Activated gamma-delta T cell treated with anti-CD3 and anti-CD28 coated beads, Interleukin-2, amount 50 U/mL, for 16 hours (primary cell): ENCODE measurements around the gene CIROP.

ENCODE experiments used
- DNase-seq: peaks from one replicate; pipeline ENCODE4 v3.0.0-alpha.2; 2020; ENCODE audit warnings: low read depth

The CIROP gene

DNA sequence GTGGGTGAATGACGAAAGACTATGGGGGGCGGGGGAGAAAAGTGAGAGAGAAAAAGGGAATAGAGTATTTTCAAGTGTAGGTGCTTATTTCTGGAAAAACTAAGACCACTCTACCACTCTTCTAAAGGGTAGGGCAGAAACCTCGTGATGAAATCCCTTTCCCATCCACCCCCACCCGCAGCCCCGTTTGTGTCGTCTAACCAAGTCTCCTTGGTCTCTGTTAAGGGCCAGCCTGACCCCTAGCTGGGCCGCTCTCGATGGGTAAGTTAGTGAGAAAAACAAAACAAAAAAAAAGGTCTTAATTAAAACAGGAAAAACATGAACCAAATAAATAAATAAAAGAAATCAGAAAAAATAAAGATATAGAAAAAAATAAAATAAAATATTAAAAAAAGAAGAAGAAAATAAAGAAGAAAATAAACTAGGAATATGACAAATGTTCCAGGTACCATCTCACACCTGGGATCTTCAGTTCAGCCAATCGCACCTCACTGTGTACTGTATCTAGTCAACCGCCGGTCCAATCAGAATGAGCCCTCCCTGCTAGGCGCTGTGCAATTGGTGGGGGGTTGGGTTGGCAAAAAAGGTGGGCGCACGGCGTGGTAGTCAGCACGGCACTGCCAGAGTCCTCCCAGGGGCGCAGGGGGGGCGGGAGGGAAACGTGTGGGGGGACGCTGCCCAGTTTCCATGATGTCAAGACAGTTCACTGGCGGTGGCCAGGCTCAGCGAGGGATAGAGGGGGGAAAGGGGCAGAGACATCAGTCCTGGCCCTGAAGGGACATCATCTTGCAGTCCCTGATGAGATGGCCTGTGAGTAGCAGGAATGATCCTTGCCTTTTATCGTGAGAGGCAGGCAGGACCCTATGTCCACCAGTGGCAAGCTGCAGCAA, 37.7 kb downstream of the CIROP start:
- DNase-seq, result no peak

GRCh38 chr14:23066368-23066767, 38.4 kb downstream of the CIROP start:
- no peak for DNase-seq

DNA sequence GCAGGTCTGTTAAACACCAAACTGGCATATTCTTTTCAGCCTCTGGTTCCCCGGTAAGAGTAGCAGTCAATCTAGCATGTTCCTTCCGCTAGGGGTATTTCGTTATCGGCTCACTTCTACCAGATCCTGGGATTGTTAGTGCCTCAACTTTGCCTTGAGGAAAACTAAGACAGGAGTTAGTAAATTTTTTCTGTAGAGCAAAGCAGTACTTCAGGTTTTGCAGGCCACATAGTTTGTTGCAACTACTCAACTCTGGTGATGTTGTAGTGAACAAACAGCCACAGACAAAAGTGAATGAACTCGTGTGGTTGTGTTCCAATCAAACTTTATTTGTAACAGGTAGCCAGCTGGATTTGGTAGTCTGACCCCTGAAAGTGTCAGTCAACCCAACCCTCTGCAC, 41.2 kb downstream of the CIROP start:
- no peak for DNase-seq

- DNase-seq, result no peak
These were observed 42.8 kb downstream of the CIROP start for GRCh38 chr14:23062002-23062401.

- no peak for DNase-seq
These were observed 44.1 kb downstream of the CIROP start for GRCh38 chr14:23060536-23061260.

DNA sequence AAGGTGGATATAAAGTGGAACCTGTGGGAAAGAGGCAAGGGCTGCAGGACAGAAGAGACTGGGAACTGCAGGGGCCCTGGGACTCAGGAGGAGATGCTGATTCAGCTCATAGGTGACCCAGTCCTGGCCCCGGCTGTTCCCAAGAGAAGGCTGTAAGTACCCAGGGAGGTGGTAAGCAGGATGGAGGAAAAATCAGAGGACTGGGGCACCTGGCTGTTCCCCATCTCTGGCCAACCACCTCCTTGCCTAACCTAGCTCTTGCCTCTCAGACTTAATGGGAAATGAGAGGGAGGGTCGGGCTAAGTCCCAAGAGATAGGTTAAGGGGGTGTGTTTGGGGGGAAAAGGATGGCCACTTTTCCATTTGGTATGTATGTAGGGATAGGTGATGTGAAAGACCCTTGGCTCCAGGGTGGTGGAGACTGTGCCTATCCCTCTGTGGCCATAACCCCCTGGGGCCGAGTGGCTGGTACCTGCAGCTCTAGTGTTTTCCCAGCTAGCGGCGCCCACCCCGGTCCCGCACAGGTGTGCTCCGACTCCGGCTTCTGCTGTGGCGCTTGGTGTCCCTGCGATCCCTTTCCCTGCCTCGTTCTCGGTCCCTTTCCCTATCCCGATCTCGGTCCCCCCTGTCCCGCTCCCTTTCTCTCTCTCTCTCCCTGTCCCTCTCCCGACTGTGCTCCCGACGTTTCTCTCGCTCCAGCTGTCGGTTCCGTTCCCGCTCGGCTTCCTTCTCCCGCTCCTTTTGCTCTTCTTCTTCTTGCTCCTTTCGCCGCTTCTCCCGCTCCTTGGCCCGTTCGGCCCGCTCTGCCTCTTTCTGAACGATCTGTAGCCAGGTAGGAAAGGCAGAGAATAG, 45.9 kb downstream of the CIROP start:
- DNase-seq, result no peak

DNA sequence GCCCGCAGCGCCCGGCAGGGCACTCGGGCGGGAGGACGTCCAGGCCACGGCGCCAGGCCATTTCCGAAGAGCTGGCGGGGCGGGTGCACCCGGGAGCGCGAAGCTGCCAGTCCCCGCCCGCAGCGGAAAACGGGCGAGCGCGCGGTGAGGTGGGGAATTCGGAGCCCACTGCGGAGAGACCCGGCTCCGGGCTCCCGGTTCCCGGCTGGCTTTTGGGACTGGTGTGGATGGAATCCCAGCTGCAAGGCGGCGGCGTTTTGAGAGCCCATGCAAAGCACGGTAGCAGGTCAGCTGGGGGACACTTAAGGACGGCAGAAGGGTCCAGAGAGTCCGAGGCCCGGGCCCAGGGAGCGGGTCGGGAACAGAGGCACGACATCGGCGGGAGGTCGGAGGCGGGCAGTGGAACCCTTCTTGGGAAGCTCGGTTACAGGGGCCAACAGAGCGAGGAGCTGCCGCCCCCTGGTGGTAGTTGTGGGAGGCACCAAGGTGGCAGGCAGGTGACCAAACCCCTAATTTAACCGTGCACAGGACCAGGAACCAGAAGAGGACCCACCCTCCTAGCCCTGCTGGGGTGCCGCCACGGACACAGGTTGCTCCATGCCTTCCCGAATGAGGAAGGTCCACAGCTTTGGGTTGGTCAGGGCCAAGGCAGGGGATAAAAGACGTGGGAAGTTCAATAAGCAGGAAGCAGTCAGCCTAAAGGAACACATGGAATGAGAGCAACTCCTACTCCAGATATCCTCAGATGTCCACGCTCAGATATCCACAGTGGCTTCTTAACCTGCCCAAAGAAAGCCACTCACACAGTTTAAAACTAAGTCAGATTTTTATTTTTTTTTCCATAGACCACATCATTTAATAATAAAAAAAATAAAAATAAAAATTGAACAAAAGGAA, 46.8 kb downstream of the CIROP start:
- DNase-seq, result peak; percentile 82

GRCh38 chr14:23056956-23057756, 47.6 kb downstream of the CIROP start, which contains the start of gene CDH24:
CDH24 (minus strand) TSS chr14:23057520; CDS start chr14:23055733, 1,787 bp downstream.
- peak; percentile 45 for DNase-seq

GRCh38 chr14:23056145-23056955, 48.4 kb downstream of the CIROP start:
- peak; percentile 52 for DNase-seq

DNA sequence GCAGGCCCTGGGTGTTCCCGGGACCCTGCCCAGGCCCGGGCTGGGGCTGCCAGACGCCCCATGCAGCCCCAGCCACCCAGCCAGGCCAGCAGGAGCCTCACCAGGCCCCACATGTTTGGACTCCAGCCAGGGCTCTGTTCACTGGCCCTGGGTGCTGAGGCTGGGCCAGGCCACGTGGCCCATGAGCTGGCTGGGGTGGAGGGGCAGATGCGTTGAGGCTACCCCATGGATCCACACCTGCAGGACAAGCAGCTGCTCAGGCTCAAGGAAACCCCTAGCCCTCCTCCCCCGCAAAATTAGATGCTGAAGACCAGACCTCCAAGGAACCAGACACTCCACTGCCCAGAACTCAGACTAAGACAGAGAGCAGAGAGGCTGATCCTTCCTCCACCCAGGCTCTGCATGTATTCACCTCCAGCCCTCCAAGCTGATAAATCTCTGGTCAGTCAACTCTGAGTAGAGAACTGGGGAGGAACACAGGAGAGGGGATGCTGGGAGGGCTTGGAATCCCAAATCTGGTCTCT, 49.1 kb downstream of the CIROP start:
- DNase-seq, result no peak

DNA sequence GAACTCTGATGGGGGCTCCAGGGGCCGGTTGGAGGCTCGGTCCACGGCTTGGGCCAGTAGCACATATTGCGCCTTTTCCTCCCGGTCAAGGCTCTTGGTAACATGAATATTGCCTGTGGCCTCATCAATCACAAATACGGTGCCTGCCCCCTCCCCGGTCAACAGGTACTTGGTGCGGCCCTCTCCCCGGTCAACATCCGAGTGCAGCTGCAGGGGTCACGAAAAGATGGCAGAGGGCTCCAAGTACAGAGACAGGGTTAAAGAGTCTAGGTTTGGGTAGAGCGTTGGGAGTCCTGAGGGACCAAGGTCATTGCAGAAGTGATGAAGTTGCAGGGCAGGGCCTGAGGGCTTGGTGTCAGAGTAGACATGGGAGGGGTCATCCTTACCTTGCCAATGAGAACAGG, 49.6 kb downstream of the CIROP start:
- no peak for DNase-seq

GRCh38 chr14:23054000-23054811, 50.6 kb downstream of the CIROP start:
- DNase-seq, result no peak

DNA sequence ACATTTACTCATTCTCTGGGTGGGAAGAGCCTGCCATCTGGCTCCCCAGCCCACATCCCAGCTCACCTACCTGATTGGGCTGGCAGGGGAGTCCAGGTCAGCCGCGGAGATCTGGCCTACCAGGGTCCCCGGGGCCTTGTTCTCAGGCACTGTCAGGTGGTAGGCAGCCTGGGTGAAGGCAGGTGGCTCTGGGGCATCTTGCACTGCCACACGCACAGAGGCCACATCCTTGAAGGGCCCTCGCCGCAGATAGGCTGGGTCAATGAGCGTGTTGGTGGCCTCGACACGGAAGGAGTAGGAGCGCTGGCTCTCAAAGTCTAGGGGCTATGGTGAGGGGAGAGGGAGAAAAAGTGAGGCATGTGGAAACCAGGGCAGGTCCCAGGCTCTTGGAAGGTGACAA, 51.4 kb downstream of the CIROP start:
- DNase-seq, result no peak

DNA sequence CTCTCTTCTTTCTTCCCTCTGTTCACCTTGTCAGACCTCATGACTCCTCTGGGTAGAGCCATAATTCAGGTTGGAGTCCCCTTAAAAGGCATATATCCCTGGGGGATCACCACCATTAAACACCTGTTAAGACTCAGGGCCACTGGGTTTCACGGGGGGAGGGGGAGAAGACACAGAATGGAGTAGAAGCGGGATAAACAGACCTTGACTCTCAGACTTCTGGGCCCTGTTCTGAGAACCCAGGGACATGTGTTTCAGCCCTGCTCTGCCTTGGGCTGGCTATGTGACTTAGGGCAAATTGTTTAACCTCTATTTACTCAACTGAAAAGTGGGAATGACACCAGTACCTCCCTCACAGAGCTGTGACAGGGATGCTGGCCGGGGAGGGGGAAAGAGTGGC, 52.1 kb downstream of the CIROP start:
- no peak for DNase-seq

GRCh38 chr14:23052182-23052623, 52.6 kb downstream of the CIROP start:
- DNase-seq, result no peak

- DNase-seq, result no peak
These were observed 53.4 kb downstream of the CIROP start for GRCh38 chr14:23051141-23052057.
